LHCN-M2 (cell line): ENCODE measurements around the gene HCN2. TPM values are rescaled to one million over a fixed set of nuclear protein-coding genes. Genes with fewer than 3 reads are reported as not detected.

Experiments
- total RNA-seq: library from RNA; depleted of rRNA; stranded (reverse); fragments of >200 nt; gene quantifications from 2 replicates; pipeline ENCODE4 v1.2.3, GENCODE V29; 2014; rRNA removed

The HCN2 gene
- total RNA-seq, 1 experiment from 2014 or later: 1.9 TPM

Other genes starting within 250 kb of the HCN2 start
- gene MIER2, start 245.1 kb upstream of the HCN2 start, total RNA-seq: 16.5 and 20.1 TPM in 2 replicates
- gene C2CD4C, start 180.7 kb upstream of the HCN2 start, total RNA-seq: 0.29 and 0.32 TPM in 2 replicates
- gene SHC2, start 128.8 kb upstream of the HCN2 start, total RNA-seq: 0.32 and 0.57 TPM in 2 replicates
- 0.19 and 0.23 TPM in 2 replicates for gene MADCAM1, start 93.4 kb upstream of the HCN2 start, total RNA-seq
- 84.8 and 85.9 TPM in 2 replicates for gene TPGS1, start 82.4 kb upstream of the HCN2 start, total RNA-seq
- 64.6 and 69.6 TPM in 2 replicates for gene CDC34, start 58.1 kb upstream of the HCN2 start, total RNA-seq
- gene GZMM, start 45.8 kb upstream of the HCN2 start, total RNA-seq: 1.7 TPM in 1 of 2 replicates, not detected in the other
- 746 and 758 TPM in 2 replicates for gene BSG, start 17.3 kb upstream of the HCN2 start, total RNA-seq
- gene POLRMT, start 43.7 kb downstream of the HCN2 start, total RNA-seq: 42.4 and 44.4 TPM in 2 replicates
- not detected in 2 replicates for gene FGF22, start 50.0 kb downstream of the HCN2 start, total RNA-seq
- 73.6 and 88.4 TPM in 2 replicates for gene RNF126, start 73.3 kb downstream of the HCN2 start, total RNA-seq
- gene FSTL3, start 86.5 kb downstream of the HCN2 start, total RNA-seq: 125 and 217 TPM in 2 replicates
- gene PRSS57, start 105.6 kb downstream of the HCN2 start, total RNA-seq: not detected in 2 replicates
- 2.2 and 2.3 TPM in 2 replicates for gene PALM, start 119.1 kb downstream of the HCN2 start, total RNA-seq
- gene MISP, start 161.2 kb downstream of the HCN2 start, total RNA-seq: 0.46 and 0.58 TPM in 2 replicates
- 425 and 475 TPM in 2 replicates for gene PTBP1, start 207.6 kb downstream of the HCN2 start, total RNA-seq
- 0.06 TPM in 1 of 2 replicates, not detected in the other for gene PLPPR3, start 232.1 kb downstream of the HCN2 start, total RNA-seq
- not detected in 2 replicates for gene AZU1, start 238.0 kb downstream of the HCN2 start, total RNA-seq